ENCODE results near the gene HSPB2.
"Not testable (repeated sequence)": the region's sequence is repeated elsewhere in the genome, so short reads cannot be mapped to it uniquely, and the experiment has no call there.

HSPB2 gene

DNA sequence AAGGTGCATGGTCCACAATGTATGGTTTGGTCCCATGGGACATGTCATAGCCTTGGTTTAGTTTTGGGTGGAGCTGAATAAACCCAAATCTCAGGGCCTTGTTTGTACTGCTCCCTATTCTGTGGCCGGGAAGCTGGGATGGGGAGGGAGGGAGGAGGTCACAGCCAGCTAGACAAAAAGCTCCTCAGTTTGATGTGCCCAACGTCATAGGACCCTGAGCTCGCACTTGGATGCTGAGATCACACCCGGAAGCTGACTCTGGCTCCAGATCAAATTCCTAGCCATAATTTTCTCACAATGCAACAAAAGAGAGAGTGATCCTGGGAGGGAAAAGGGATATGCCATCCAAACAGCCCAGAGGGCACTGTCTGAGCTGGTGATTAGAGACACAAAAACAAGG, 1.5 kb downstream of the HSPB2 start:
- DNase-seq (no peak), ATAC-seq (no peak)

- DNase-seq, result no peak
- ATAC-seq, result no peak
These were observed 4.2 kb downstream of the HSPB2 start for GRCh38 chr11:111916768-111917167.

- DNase-seq (no peak), ATAC-seq (no peak)
These were observed 4.8 kb downstream of the HSPB2 start for GRCh38 chr11:111917312-111917711.

GRCh38 chr11:111917788-111918187, 5.3 kb downstream of the HSPB2 start:
- ATAC-seq (no peak), DNase-seq (no peak)

DNA sequence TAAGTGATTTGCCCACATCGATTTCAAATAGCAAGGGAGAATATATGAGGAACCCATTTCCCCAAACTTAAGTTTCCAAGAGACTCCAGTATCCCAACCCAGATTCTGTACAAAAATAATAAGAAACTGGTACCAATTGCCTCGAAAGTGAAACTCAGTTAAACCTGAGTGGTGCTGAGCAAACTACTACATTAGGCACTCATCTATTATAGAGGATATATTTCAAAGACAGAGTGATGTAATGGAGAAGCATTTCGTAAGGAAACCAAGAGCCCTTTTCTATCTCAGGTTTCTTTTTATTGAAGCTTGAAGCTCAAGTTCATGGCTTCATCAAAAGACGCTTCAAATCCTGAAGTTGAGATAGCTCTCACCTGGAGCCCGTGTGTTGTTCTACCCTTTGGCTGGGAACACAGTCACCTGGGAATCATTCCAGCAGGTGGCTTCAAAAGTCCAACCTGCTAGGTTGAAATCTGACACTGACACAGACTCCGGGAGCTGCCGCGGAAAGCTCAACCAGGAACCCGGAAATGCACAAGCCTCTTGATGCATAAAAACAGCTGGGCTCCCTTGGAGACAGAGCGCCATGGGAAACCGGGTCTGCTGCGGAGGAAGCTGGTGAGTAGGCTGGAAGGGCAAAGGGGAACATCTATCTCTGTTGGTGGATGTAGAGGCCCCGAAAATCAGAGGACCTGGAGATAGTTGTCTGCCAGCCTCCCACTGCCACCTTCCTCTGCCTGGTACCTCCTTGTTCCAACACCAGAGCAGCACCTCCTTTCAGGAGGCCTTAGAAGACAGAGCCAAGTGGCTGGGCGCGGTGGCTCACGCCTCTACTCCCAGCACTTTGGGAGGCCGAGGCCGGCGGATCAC, 6.1 kb downstream of the HSPB2 start, which contains the start of gene C11orf52:
Gene C11orf52 (plus strand): TSS at position 524 of the 867 bp plus-strand sequence. CDS start 60 bp downstream, at position 584.
- DNase-seq (no peak), ATAC-seq (no peak)

GRCh38 chr11:111920908-111921307, 8.4 kb downstream of the HSPB2 start:
- DNase-seq, result no peak
- no peak for ATAC-seq

- DNase-seq (no peak), ATAC-seq (no peak)
These were observed 9.2 kb downstream of the HSPB2 start for GRCh38 chr11:111921541-111922230.

- ATAC-seq, result no peak
These were observed 10.3 kb downstream of the HSPB2 start for GRCh38 chr11:111922803-111923202.

DNA sequence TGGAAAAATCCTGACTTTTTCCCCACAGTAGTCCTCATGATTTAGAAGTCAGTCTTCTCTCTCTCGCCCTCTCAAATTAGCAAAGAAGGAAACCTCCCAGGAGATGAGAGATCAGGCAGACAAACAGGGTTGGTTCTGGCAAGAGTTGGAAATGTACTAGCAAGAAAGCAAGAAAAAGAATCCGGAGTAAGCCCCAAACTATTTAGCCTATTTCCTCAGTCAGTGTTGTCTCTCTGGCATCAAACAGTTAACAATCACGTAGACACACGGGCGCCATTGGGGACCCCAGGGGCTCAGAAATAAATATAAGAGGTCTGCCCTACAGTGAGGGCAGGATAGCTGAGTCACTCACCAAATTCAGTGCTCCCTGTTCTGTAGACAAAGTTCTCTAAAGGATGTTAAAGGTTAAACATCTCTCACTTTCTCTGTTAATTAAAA, 10.8 kb downstream of the HSPB2 start:
- DNase-seq (no peak), ATAC-seq (no peak)

More at GRCh38 chr11:111922803-111923202, 10.3 kb downstream of the HSPB2 start:
- DNase-seq, result no peak

DNA sequence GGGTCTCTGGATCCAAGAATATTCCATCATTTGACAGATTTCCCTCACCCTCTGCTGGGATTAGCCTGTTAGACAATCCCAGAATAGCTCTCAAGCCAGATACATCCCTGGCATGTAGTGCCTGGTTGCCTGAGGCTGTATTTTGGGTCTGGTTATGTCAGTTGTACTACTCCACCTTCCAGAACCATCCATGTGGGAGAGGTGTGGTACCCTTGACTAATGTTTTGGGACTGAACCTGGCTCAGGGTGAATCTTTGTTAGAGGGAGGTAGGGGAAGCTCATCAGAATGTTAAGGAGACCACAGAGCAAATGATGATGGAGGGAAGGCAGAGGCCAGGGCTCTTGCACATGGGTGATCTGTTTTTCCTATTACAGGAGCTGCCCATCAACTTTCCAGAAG, 11.4 kb downstream of the HSPB2 start:
- ATAC-seq (no peak), DNase-seq (no peak)

DNA sequence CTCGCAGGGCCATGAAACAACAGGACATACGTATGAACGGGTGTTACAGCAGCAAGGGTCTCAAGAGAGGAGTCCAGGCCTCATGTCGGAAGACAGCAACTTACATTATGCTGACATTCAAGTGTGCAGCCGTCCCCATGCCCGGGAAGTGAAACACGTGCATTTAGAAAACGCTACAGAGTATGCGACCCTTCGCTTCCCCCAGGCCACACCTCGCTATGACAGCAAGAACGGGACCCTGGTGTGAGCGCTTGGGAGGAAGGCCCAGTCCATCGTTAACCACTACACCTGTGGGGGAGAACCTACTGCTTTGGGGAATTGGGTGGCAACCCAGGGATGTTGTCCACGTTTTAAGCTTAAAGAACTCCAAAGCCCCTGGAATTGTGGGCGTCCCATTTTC, 13.4 kb downstream of the HSPB2 start:
- DNase-seq (no peak), ATAC-seq (no peak)

DNA sequence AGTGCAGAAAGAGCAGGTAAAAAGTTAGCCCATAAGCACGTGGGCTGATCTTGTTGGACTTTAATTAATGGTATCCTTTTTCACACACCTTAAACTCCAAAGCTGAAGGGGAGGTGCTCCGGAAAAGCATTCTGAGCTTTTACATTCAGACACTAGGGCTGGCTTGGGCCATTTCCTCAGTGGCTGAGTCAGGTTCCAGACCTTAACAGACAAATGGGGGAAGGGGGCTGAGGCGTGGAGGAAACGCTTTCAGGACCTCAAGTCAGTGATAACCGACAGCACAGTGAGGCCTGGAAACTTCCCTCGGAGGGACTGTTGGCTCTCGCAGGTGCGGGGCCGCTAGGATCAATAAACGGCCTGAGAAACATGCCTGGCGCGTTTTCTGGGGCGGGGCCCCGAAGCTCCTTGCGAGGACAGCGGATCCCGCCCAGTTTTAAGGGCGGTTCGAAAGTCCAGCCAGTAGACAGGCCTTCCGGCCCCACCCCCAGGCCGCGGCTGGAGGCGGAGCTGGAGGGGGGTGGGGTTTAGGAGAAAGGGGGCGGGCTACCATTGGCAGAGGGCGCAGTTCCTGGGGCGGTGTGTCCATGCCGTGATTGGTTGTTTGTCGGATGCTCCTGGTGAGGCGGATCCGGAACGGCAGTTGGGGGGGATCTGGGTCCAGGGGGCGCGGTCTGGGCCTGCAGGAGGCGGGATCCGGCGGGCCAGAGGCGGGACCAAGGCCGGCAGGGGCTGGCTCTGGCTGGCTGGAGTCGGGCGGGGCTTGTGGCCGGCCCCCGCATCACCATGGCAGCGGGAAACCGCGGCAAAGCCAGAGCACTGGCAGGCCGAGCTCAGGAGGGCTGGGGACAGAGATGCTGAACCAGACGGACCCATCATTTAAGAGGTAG, 14.2 kb downstream of the HSPB2 start:
- ATAC-seq, result peak; percentile 95
- DNase-seq, result peak; percentile 97

GRCh38 chr11:111930472-111930871, 17.9 kb downstream of the HSPB2 start:
- DNase-seq (no peak), ATAC-seq (no peak)

GRCh38 chr11:111932611-111932950, 20.0 kb downstream of the HSPB2 start:
- ATAC-seq, result peak; percentile 58
- DNase-seq, result no peak

DNA sequence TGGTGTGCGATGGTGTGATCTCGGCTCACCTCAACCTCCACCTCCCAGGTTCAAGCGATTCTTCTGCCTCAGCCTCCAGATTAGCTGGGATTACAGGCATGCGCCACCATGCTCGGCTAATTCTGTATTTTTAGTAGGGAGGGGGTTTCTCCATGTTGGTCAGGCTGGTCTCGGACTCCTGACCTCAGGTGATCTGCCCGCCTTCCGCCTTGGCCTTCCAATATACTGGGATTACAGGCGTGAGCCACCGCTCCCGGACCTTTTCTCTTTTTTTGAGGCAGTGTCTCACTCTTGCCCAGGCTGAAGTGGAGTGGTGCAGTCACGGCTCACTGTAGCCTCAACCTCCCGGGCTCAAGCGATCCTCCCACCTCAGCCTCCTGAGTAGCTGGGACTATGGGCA, 20.6 kb downstream of the HSPB2 start:
- not testable (repeated sequence) for DNase-seq, ATAC-seq

GRCh38 chr11:111933872-111934271, 21.3 kb downstream of the HSPB2 start:
- DNase-seq (no peak), ATAC-seq (no peak)

GRCh38 chr11:111934306-111934705, 21.8 kb downstream of the HSPB2 start:
- ATAC-seq (no peak), DNase-seq (no peak)

- peak; percentile 51 for ATAC-seq
- peak; percentile 17 for DNase-seq
These were observed 22.9 kb downstream of the HSPB2 start for GRCh38 chr11:111935317-111936039.

DNA sequence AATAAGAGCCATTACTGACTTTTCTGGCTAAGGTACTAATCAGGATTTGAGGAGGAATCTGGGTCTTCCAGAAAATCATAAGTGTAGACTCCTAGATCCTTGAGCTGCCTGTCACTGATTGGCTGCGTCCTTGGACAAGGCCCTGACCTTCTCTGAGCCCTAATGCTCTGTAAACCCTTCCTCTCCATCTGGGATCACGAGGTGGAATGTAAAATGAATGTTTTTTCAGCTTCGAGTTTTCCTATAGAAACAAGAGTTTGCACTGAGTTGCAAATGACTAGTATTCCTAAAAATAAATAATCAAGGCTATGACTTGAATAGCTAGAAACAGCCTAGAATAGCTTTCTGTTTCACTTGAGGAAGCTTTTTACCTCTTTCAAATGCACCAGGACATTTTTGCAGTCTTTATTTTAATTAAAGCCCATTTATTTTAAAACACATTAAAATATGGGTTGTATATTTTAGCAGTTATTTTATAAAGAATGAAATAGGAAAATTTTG, 23.6 kb downstream of the HSPB2 start:
- no peak for ATAC-seq

GRCh38 chr11:111937461-111937769, 24.9 kb downstream of the HSPB2 start:
- DNase-seq (no peak), ATAC-seq (no peak)

More for the DNA sequence above, 23.6 kb downstream of the HSPB2 start:
- DNase-seq, result no peak

- DNase-seq (peak; percentile 21), ATAC-seq (no peak)
These were observed 25.3 kb downstream of the HSPB2 start for GRCh38 chr11:111937844-111938243.
